Measurements from ENCODE around the gene FANCE. TPM values are rescaled to one million over a fixed set of nuclear protein-coding genes. Genes with fewer than 3 reads are reported as not detected.

Gene FANCE
- total RNA-seq, result 10 to 100 TPM in 2 of 7 donors, 1 to 10 TPM in 5; 5.3 to 12.2 (median 9.3) TPM
- polyA plus RNA-seq, result 1 to 10 TPM; 5.3 to 7.4 TPM
- long read RNA-seq, donor 1, transcript FANCE-201 (10 exons, 2,554 nt), result major isoform, 6 of 29 reads
- long read RNA-seq, donor 1, partial matches to known transcripts, result 4 of 29 reads
- long read RNA-seq, donor 1, other reads (novel, unspliced or antisense), result 19 of 29 reads
- long read RNA-seq, donor 2, transcript FANCE-201 (10 exons, 2,554 nt), result major isoform, 13 of 13 reads
- long read RNA-seq, donor 2, partial matches to known transcripts, result 0 of 13 reads
- long read RNA-seq, donor 2, other reads (novel, unspliced or antisense), result 0 of 13 reads
- long read RNA-seq, donor 3, transcript FANCE-201 (10 exons, 2,554 nt), result major isoform, 9 of 23 reads
- long read RNA-seq, donor 3, partial matches to known transcripts, result 0 of 23 reads
- long read RNA-seq, donor 3, other reads (novel, unspliced or antisense), result 14 of 23 reads

- 0 to 1% (median 1%) methylated on average over 55 to 87 of the region's 87 CpGs for WGBS, 3 donors
Measured at GRCh38 chr6:35452183-35453090, at the start of gene FANCE. TSS of gene FANCE (plus strand) at chr6:35452338. CDS start at chr6:35452546, 208 bp downstream.

GRCh38 chr6:35402856-35403191, 49.3 kb upstream of the FANCE start:
- Histone ChIP-seq H3K36me3 (no peaks in the 10 kb centered on the region), H3K9me3 (no peaks in the 10 kb centered on the region), H3K4me1 (ENCODE audit: insufficient read depth) (no peaks in the 10 kb centered on the region), H3K27me3 (no peaks in the 10 kb centered on the region), H3K4me3 (no peak overlapping the region), H3K27ac (no peak overlapping the region)
- intact Hi-C loops (cut with DNase I), result no loop called here
- 94 to 99% (median 98%) methylated on average over 5 of the region's 5 CpGs for WGBS, 3 donors
- no peak for DNase-seq
- TF ChIP-seq CTCF (IDR thresholded peaks at IDR 0.05) (no peak), EP300 (IDR thresholded peaks at IDR 0.05) (no peak), POLR2A (IDR thresholded peaks at IDR 0.05) (no peak)

More at GRCh38 chr6:35452183-35453090, at the start of gene FANCE:
- H3K4me3 ChIP-seq, result peak within 1 kb of the TSS; percentile 62
- intact Hi-C loops (cut with DNase I), result no loop called here
- H3K4me1 ChIP-seq (ENCODE audit: insufficient read depth), result peaks cover 7% of the 10 kb centered on the region
- no peaks in the 10 kb centered on the region for H3K36me3 ChIP-seq
- H3K27me3 ChIP-seq, result no peaks in the 10 kb centered on the region
- TF ChIP-seq CTCF (IDR thresholded peaks at IDR 0.05), result no peak
- peak; percentile 24 for TF ChIP-seq POLR2A (IDR thresholded peaks at IDR 0.05)
- peak; percentile 93 to 99 (median 97) for DNase-seq
- H3K27ac ChIP-seq, result peak within 1 kb of the TSS; percentile 18 to 71
- no peaks in the 10 kb centered on the region for H3K9me3 ChIP-seq

GRCh38 chr6:35403544-35404442, 48.3 kb upstream of the FANCE start:
- 88 to 95% (median 92%) methylated on average over 8 of the region's 8 CpGs for WGBS, 3 donors
- Histone ChIP-seq H3K4me3 (no peak overlapping the region), H3K36me3 (no peaks in the 10 kb centered on the region), H3K27me3 (no peaks in the 10 kb centered on the region), H3K4me1 (ENCODE audit: insufficient read depth) (no peaks in the 10 kb centered on the region), H3K9me3 (no peaks in the 10 kb centered on the region), H3K27ac (no peak overlapping the region)
- DNase-seq, result no peak
- TF ChIP-seq CTCF (IDR thresholded peaks at IDR 0.05) (no peak), POLR2A (IDR thresholded peaks at IDR 0.05) (no peak), EP300 (IDR thresholded peaks at IDR 0.05) (no peak)
- intact Hi-C loops (cut with DNase I), result no loop called here
